HG03342 (cell line): ENCODE data around the gene IMPA2.
A peak's percentile ranks its signal among the peaks of the same experiment; 100 is the strongest.
"Not testable (repeated sequence)": the region's sequence is repeated elsewhere in the genome, so short reads cannot be mapped to it uniquely, and the experiment has no call there.

Source experiments
- ATAC-seq: cut with Tn5 transposase; IDR thresholded peaks from one replicate; pipeline ENCODE4 v1.9.1; 2021; ENCODE audit warnings: mild to moderate bottlenecking, moderate library complexity; ENCODE audit not compliant: unreplicated experiment

The IMPA2 gene

DNA sequence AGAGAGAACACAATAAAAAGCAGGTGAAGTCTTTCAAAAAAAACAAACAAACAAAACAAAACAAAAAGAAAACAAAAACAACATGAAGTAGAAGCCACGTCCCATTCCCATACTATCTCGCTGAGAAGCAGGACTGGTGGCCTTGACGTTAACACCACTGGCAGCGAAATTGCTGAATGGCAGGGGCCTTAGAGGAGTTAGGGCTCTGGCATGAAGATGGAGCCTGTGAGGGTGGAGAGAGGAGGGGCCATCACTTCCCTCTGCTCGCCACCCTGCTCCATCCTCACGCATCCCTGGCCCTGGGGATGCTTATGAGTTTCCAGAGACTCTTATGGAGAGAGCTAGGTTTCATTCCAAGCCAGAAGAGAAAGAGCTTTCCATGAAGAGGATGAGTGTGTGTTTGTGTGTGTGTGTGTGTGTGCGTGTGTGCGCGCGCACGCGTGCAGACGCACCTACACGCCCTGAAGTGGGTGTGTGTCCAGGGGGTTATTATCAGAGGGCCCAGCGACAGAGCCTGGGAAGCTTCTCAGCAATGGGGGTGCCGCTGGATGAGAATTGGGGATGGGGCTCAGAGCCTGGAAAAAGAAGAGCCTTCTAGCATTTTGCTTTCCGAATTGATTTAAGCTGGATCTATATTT is 20.4 kb upstream of the IMPA2 start:
- ATAC-seq = no peak

GRCh38 chr18:11962597-11962996 is 18.7 kb upstream of the IMPA2 start:
- no peak for ATAC-seq

DNA sequence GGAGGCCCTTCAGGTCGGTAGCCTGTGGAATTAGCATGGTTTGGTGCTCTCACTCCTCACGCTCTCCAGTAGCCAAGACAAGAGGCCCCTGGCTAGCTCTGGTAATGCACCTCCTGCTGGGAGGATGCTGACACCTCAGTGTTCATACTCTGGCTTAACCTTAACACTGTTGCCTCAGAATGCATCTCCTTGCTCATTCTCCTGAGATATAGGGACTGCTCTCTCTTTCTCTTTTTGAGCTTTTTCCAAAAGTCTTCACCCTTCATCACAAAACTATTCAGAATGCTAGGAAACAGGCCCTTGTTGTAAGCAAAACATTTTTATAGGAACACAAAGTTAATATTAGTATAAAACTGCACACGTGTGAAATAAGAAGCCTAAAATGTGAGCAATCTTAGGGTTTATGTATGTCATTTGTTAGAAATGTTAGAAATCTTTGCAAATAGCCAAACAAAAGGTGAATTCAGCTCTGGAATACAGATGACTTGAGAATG is 17.3 kb upstream of the IMPA2 start:
- ATAC-seq = no peak

DNA sequence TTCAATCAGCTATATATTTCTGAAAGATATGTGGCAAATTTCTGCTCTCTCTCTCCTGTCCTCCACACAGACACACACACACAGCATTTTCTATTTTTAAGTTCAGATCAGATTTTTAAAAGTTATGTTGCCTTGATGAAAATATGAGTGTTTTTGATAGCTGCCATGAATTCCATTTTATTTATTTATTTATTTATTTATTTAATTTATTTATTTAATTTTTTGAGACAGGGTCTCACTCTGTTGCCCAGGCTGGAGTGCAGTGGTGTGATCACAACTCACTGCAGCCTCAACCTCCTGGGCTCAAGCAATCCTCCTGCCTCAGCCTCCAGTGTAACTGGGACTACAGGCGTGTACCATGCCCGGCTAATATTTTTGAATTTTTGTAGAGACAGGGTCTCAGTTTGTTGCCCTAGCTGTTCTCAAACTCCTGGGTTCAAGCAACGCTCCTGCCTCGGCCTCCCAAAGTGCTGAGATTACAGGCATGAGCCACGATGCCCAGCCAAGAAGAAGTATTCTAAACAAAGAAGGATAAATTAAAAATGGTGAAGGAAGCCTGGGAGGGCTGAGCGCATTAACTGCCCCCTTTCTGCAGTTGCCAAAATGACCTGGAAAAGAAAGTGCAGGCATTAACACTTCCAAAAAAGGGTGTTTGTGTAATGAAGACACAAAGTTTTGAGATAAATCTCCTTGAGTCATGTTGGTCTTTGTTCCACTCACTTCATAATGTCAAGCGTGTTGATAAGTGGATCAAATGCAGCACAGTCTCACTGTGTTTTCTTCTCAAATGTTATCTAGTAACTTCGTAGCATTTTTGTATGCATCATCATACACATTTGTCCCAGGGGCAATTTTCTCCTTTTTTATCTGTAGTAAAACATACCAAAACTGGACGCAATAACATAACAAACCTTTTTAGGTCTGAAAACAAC is 11.1 kb upstream of the IMPA2 start:
- no peak for ATAC-seq

GRCh38 chr18:11970836-11971226 is 10.5 kb upstream of the IMPA2 start:
- not testable (repeated sequence) for ATAC-seq

DNA sequence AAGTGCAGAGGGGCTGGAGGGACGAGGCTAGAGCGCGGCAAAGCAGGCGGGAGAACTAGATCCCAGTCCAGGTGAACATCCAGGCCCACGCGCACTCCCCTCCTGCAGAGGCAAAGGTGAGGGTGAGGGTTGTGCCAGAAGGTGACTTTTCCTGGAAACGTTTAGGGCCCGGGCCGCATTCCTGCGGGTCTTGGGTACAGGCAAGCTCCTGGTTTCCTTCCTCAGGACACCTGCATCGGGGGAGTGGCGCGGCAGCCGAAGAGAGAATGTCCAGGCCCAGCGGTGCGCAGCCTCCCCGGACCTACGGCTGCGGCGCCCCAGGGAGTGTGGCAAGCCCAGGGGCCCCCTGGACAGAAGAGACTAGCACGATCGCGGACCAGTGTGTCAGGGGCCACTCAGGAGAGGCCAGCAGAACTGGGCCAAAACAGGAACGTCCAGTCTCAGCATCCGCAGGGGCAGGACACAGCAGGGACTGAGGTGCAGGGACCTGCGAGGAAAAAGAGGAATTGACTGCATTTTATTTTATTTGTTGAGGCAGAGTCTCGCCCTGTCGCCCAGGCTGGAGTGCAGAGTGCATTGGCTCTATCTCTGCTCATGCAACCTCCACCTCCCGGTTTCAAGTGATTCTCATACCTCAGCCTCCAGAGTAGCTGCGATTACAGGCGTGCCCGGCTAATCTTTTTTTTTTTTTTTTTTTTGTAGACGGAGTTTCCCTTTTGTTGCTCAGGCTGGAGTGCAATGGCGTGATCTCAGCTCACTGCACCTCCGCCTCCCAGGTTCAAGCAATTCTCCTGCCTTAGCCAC is 8.7 kb upstream of the IMPA2 start:
- ATAC-seq = no peak

- no peak for ATAC-seq
These were observed 6.5 kb upstream of the IMPA2 start for GRCh38 chr18:11974741-11975325.

DNA sequence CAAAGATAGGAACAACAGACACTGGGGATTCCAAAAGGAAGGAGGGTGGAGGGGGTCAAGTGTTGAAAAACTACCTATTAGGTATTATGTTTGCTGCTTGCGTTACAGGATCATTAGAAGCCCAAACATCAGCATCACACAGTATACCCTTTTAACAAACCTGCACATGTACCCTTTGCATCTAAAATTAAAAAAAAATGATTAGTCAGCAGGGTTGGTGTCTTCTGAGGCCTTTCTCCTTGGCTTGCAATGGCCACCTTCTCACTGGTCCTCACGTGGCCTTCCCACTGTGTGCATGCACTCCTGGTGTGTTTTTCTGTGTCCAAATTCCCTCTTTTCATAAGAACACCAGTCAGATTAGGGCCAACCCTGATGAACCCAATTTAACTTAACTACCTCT is 5.6 kb upstream of the IMPA2 start:
- no peak for ATAC-seq

GRCh38 chr18:11976315-11977152 is 4.8 kb upstream of the IMPA2 start:
- ATAC-seq = no peak

- no peak for ATAC-seq
These were observed 4.2 kb upstream of the IMPA2 start for GRCh38 chr18:11977153-11977466.

- ATAC-seq = no peak
These were observed 2.4 kb upstream of the IMPA2 start for GRCh38 chr18:11978956-11979355.

DNA sequence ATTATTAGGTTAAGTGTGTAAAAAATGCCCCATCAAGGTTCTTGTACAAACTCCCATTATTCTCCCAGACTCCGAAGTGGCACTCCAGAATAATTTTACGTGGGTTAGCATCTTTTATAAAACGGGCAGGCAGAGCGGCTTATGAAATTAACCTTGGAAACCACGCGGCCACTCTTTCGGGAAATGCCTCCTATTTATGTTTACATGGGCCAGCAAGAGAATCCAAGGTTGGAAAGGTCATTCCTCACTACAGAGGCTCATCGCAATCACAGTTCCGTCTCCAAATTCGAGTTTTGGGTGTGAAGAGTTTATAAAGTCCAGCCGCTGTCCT is 1.2 kb upstream of the IMPA2 start:
- no peak for ATAC-seq

GRCh38 chr18:11980494-11981191 is 664 bp upstream of the IMPA2 start:
- ATAC-seq = peak; percentile 91

GRCh38 chr18:11981543-11982366 is 448 bp downstream of the IMPA2 start:
- ATAC-seq = peak; percentile 19

- no peak for ATAC-seq
These were observed 1.7 kb downstream of the IMPA2 start for GRCh38 chr18:11982981-11983380.

GRCh38 chr18:11983592-11983991 is 2.3 kb downstream of the IMPA2 start:
- no peak for ATAC-seq

DNA sequence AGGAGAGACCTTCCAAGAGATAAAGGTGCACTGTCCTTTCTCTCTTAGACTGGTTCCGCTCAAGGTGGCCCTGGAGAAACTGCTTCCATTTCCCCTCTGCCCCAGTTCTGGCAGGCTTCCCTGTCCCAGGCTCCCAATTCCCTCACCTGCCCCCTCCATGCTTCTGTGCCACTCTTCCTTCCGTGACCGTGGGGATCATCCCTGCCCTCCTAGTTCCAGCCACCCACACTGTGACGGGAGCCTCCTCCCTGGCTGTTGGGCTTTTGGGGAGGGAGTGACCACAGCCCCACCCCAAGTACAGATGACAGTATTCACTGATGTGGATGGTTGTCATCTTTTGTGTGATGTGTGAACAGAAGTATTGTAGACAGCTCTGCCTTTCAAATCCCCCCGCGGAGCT is 2.8 kb downstream of the IMPA2 start:
- ATAC-seq = no peak

DNA sequence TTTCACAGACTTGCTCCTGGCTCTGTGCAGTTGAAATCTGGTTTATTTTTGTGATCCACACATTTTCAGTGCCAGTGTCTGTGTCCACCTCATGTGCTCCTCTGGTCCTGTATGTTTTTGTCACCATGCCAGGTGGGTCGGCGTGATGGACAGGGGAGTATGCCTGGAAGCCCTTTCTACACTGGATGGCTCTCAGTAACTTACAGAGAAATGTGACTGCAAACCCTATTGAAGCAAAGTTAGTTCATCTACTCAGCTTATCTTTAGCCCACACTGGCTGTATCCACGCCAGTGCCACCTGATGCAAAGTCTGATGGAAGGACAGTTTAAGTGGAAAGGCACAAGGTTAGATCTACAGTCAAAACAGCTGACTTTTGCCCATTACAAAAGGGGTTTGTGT is 4.3 kb downstream of the IMPA2 start:
- ATAC-seq = no peak

GRCh38 chr18:11986061-11986460 is 4.8 kb downstream of the IMPA2 start:
- ATAC-seq = no peak
